ENCODE data around the gene APH1B. TPM values are rescaled to one million over a fixed set of nuclear protein-coding genes. Genes with fewer than 3 reads are reported as not detected.

APH1B gene
- total and polyA plus RNA-seq, 9 of the 15 experiments (the other 6 are each of a cell fraction or from before 2014, with no cell fraction given), result 5.1 to 9.7 (median 7.0) TPM

DNA sequence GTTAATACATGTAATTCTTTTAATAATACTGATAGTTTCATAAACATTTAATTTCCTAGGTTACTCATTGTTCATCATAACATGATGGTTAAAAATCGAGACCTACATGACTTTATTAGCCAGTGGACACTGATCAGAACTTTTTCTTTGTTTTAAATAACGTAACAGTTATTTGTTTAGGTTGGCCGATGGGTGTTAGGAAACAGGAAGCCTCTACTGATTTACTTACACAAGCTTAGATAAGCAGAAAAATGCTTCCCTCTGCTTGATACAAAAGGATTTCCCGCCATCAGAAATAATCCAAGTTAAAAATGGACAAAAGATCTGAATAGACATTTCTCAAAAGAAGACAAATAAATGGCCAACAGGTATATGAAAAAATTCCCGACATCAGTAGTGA lies 16.6 kb upstream of the APH1B start:
- 91% methylated on average over 5 of the region's 5 CpGs for whole genome bisulfite sequencing (ENCODE audit: insufficient coverage, low coverage, missing lambda C conversion rate)
- no peak overlapping the region for H2AFZ ChIP-seq (ENCODE audit: low read depth, low read length)
- in situ Hi-C loops (cut with MboI) (no loop called here), intact Hi-C loops (cut with micrococcal nuclease) (no loop called here)
- CTCF ChIA-PET (ENCODE audit: low intra/inter-chr PET ratio), result no interaction called here
- peaks cover 68% of the 10 kb centered on the region for H3K36me3 ChIP-seq (ENCODE audit: control insufficient read depth, insufficient read depth, low read length)
- ATAC-seq, result no peak
- no peak for DNase-seq (ENCODE audit: extremely low read depth in 1 of 4, low spot score in 3 of 4)
- no peaks in the 10 kb centered on the region for H3K9me3 ChIP-seq (replicated peaks; ENCODE audit: control insufficient read depth, insufficient read depth, low read depth, low read length)
- no peak overlapping the region for H3K4me2 ChIP-seq (ENCODE audit: insufficient read depth, low read length)
- H3K79me2 ChIP-seq (ENCODE audit: control insufficient read depth, insufficient read depth, low read length), result no peaks in the 10 kb centered on the region
- no peak for TF ChIP-seq THRAP3 (IDR thresholded peaks at IDR 0.05; ENCODE audit: borderline replicate concordance)
- no peak for TF ChIP-seq ZNF668 (CRISPR knock-in tag; IDR thresholded peaks at IDR 0.05)
- no peak for TF ChIP-seq BRCA1 (IDR thresholded peaks at IDR 0.05)
- no peak for TF ChIP-seq BRCA1 (CRISPR knock-in tag; IDR thresholded peaks at IDR 0.05)
- TF ChIP-seq, protein P1, sequence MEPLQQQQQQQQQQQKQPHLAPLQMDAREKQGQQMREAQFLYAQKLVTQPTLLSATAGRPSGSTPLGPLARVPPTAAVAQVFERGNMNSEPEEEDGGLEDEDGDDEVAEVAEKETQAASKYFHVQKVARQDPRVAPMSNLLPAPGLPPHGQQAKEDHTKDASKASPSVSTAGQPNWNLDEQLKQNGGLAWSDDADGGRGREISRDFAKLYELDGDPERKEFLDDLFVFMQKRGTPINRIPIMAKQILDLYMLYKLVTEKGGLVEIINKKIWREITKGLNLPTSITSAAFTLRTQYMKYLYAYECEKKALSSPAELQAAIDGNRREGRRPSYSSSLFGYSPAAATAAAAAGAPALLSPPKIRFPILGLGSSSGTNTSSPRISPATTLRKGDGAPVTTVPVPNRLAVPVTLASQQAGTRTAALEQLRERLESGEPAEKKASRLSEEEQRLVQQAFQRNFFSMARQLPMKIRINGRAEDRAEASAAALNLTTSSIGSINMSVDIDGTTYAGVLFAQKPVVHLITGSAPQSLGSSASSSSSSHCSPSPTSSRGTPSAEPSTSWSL (CRISPR knock-in tag; IDR thresholded peaks at IDR 0.05; ENCODE audit: borderline replicate concordance), result no peak
- TF ChIP-seq U2AF1 (optimal IDR thresholded peaks at IDR 0.05; ENCODE audit: low read depth, low read length), result no peak
- TF ChIP-seq NFE2L1 (tag; IDR thresholded peaks at IDR 0.05; ENCODE audit: borderline replicate concordance, low read depth), result no peak
- no peak overlapping the region for H3K4me3 ChIP-seq
- H3K9ac ChIP-seq (ENCODE audit: insufficient read depth in 1 of 2, low read depth in 2 of 2, low read length in 2 of 2), result no peak overlapping the region
- no TSS peak for BruUV-seq (replicated peaks)
- H3K27me3 ChIP-seq (ENCODE audit: control insufficient read depth in 2 of 2, insufficient read depth in 2 of 2, low read length in 2 of 2), result no peaks in the 10 kb centered on the region
- FAIRE-seq, result no peak
- H3K4me1 ChIP-seq (replicated peaks in 1 of 2; ENCODE audit: control insufficient read depth in 2 of 2, insufficient read depth in 2 of 2, low read length in 2 of 2), result no peaks in the 10 kb centered on the region
- no peaks in the 10 kb centered on the region for H3K9me1 ChIP-seq (ENCODE audit: control insufficient read depth, insufficient read depth, low read length)
- POLR2A ChIA-PET, result interaction anchor here (0.6 to 1.1 kb wide), 2 partner anchors 16 to 73 kb away, joined by 3 read pairs; no protein-coding TSS in a partner anchor
- H3K27ac ChIP-seq (ENCODE audit: extremely low read depth, low read depth, low read length), result no peak overlapping the region
- H4K20me1 ChIP-seq (replicated peaks; ENCODE audit: control insufficient read depth, insufficient read depth, low read length), result no peaks in the 10 kb centered on the region
